K562 (cell line): ENCODE data around the gene MYL12B. TPM values are rescaled to one million over a fixed set of nuclear protein-coding genes. Genes with fewer than 3 reads are reported as not detected.

ENCODE experiments used
- ATAC-seq: fragments of 200-7000 bp; cut with Tn5 transposase; 3 replicates; pipeline ENCODE4 v1.9.1; 2020; ENCODE audit warnings: moderate library complexity
- BruUV-seq: library from RNA; stranded (reverse); fragments of 400-500 nt; replicated peaks from 2 replicates; lab custom pipeline; 2021; lab: Mats Ljungman, UMichigan
- CTCF ChIA-PET: fragments of 300-600 bp; formaldehyde crosslinking; extraction: SDS; loops from one replicate; lab custom pipeline; 2021; ENCODE audit warnings: low intra/inter-chr PET ratio; lab: Yijun Ruan, JAX
- POLR2A ChIA-PET: fragments of 300-600, 350-650 bp; sonication (Branson Sonifier 250); formaldehyde crosslinking; extraction: SDS; loops from one replicate; lab custom pipeline; 2021; ENCODE audit warnings: antibody characterized with exemption, inconsistent platforms; lab: Yijun Ruan, JAX
- DNase-seq, 4 experiments: peaks; one replicate each; pipeline versions ENCODE4 v3.0.0 to v3.0.0-alpha.2; 2011 to 2018; ENCODE audit warnings: low spot score in 3 of 4, mixed read lengths in 3 of 4; ENCODE audit errors: extremely low read depth in 1 of 4
- FAIRE-seq: peaks from 2 replicates; lab custom pipeline; 2011; peaks lifted over from hg19 to GRCh38; lab: Jason Lieb, UNC
- H2AFZ ChIP-seq: 2 replicates; pipeline ENCODE4 v1.6.0; 2011; ENCODE audit warnings: low read depth, low read length, control low read depth, inconsistent platforms
- H3K27ac ChIP-seq: fragments of 200-600 bp; 3 replicates; pipeline ENCODE4 v1.8.0; 2011; ENCODE audit warnings: low read depth, mild to moderate bottlenecking, control low read depth, inconsistent platforms, low read length, moderate library complexity, mixed read lengths; ENCODE audit errors: extremely low read depth
- H3K27me3 ChIP-seq, 2 experiments: fragments of 300-600 bp in 1 of 2; 2 replicates in 1 of 2; 3 replicates in 1 of 2; pipeline versions ENCODE4 v1.6.0 to v1.8.0; 2011; ENCODE audit warnings: inconsistent platforms in 2 of 2, low read length in 2 of 2, mild to moderate bottlenecking in 1 of 2, mixed read lengths in 1 of 2, moderate library complexity in 1 of 2; ENCODE audit not compliant: control insufficient read depth in 2 of 2, insufficient read depth in 2 of 2
- H3K36me3 ChIP-seq: fragments of 300-600 bp; 3 replicates; pipeline ENCODE4 v1.8.0; 2011; ENCODE audit warnings: mild to moderate bottlenecking, low read length, inconsistent platforms; ENCODE audit not compliant: control insufficient read depth, insufficient read depth
- H3K4me1 ChIP-seq, 2 experiments: fragments of 200-600 bp in 1 of 2; replicated peaks in 1 of 2; 2 replicates in 1 of 2; 3 replicates in 1 of 2; pipeline versions ENCODE4 v1.5.1 to v1.8.0; 2011; ENCODE audit warnings: inconsistent platforms in 2 of 2, low read length in 2 of 2, mild to moderate bottlenecking in 1 of 2, mixed read lengths in 1 of 2, moderate library complexity in 1 of 2; ENCODE audit not compliant: control insufficient read depth in 2 of 2, insufficient read depth in 2 of 2
- H3K4me2 ChIP-seq: 2 replicates; pipeline ENCODE4 v1.6.1; 2011; ENCODE audit warnings: low read length, control low read depth, inconsistent platforms, mixed read lengths; ENCODE audit not compliant: insufficient read depth
- H3K4me3 ChIP-seq: fragments of 200-600 bp; sonication (generic), shearing (Covaris generic); 2 replicates; pipeline ENCODE4 v1.5.1; 2016; ENCODE audit warnings: control low read depth, inconsistent platforms
- H3K79me2 ChIP-seq: fragments of 200-600 bp; 3 replicates; pipeline ENCODE4 v1.8.0; 2011; ENCODE audit warnings: low read length, inconsistent platforms; ENCODE audit not compliant: control insufficient read depth, insufficient read depth
- H3K9ac ChIP-seq, 2 experiments: 2 replicates each; pipeline versions ENCODE4 v1.6.0 to v1.6.1; 2011; ENCODE audit warnings: low read depth in 2 of 2, low read length in 2 of 2, control low read depth in 1 of 2, inconsistent platforms in 1 of 2, mild to moderate bottlenecking in 1 of 2, mixed read lengths in 1 of 2; ENCODE audit not compliant: insufficient read depth in 1 of 2
- H3K9me1 ChIP-seq: one replicate; pipeline ENCODE4 v1.6.0; 2011; ENCODE audit warnings: inconsistent platforms, mild to moderate bottlenecking, low read length, moderate library complexity; ENCODE audit not compliant: control insufficient read depth, insufficient read depth
- H3K9me3 ChIP-seq: replicated peaks from 2 replicates; pipeline ENCODE4 v1.5.1; 2011; ENCODE audit warnings: low read depth, low read length, inconsistent platforms; ENCODE audit not compliant: control insufficient read depth, insufficient read depth
- H4K20me1 ChIP-seq: replicated peaks from 2 replicates; pipeline ENCODE4 v1.6.1; 2011; ENCODE audit warnings: low read length, inconsistent platforms, mixed read lengths; ENCODE audit not compliant: control insufficient read depth, insufficient read depth
- ATF1 ChIP-seq, 2 experiments: fragments of 450-650 bp in 1 of 2; IDR thresholded peaks; 2 replicates each; pipeline ENCODE4 v1.6.1; 2016; ENCODE audit warnings: missing compliant biosample characterization in 1 of 2, missing genetic modification characterization in 1 of 2
- ATF3 ChIP-seq, 2 experiments: fragments of 450-650 bp in 1 of 2; sonication (generic) in 1 of 2; formaldehyde crosslinking in 1 of 2; IDR thresholded peaks in 1 of 2; conservative IDR thresholded peaks in 1 of 2; 2 replicates each; pipeline versions ENCODE4 v1.6.1 to v1.8.1; 2016 to 2023; ENCODE audit warnings: mild to moderate bottlenecking in 2 of 2, moderate library complexity in 2 of 2, inconsistent platforms in 1 of 2, missing genetic modification reagents in 1 of 2
- CHAMP1 ChIP-seq: fragments of 450-650 bp; IDR thresholded peaks from 2 replicates; pipeline ENCODE4 v1.6.1; 2016; ENCODE audit warnings: mild to moderate bottlenecking
- ETS1 ChIP-seq: conservative IDR thresholded peaks from 2 replicates; pipeline ENCODE4 v1.6.1; 2011; ENCODE audit warnings: low read depth, mild to moderate bottlenecking, low read length; ENCODE audit not compliant: control insufficient read depth
- IRF9 ChIP-seq: fragments of 450-650 bp; IDR thresholded peaks from 2 replicates; pipeline ENCODE4 v1.6.1; 2016; ENCODE audit warnings: missing biosample characterization, missing genetic modification characterization
- MAFF ChIP-seq: IDR thresholded peaks from 2 replicates; pipeline ENCODE4 v1.6.1; 2012; ENCODE audit warnings: low read length, improper control_type of control experiment
- MAFG ChIP-seq: fragments of 450-650 bp; conservative IDR thresholded peaks from 2 replicates; pipeline ENCODE4 v1.6.1; 2016; ENCODE audit warnings: missing genetic modification characterization, missing compliant biosample characterization
- NFE2 ChIP-seq: IDR thresholded peaks from 2 replicates; pipeline ENCODE4 v1.6.1; 2014; ENCODE audit warnings: antibody characterized with exemption, low read depth
- ZBTB34 ChIP-seq: fragments of 250-450 bp; sonication (Bioruptor Pico); IDR thresholded peaks from 2 replicates; pipeline ENCODE4 v1.8.0; 2021; ENCODE audit warnings: mild to moderate bottlenecking, moderate library complexity
- ZNF395 ChIP-seq: fragments of 200-800 bp; sonication (Bioruptor generic); IDR thresholded peaks from 2 replicates; pipeline ENCODE4 v1.6.1; 2017; ENCODE audit warnings: missing genetic modification characterization, missing compliant biosample characterization
- ZNF696 ChIP-seq: fragments of 250-450 bp; sonication (Bioruptor Pico); conservative IDR thresholded peaks from 2 replicates; pipeline ENCODE4 v1.4.0; 2020; ENCODE audit warnings: mild to moderate bottlenecking, moderate library complexity
- WGBS: fragments of 100-300 bp; shearing (Covaris generic); methylation state at CpG from one replicate; pipeline ENCODE4 v1.1.6; 2016; ENCODE audit warnings: low coverage, mixed read lengths; ENCODE audit not compliant: insufficient coverage; ENCODE audit errors: missing lambda C conversion rate; 5-methylcytosine and 5-hydroxymethylcytosine counted together
- in situ Hi-C: fragments of 300-500 bp; cut with MboI; formaldehyde crosslinking; loops from 4 replicates; pipeline ENCODE4 v1.15.0; 2018; ENCODE audit warnings: inconsistent platforms, mixed read lengths
- intact Hi-C: fragments of 100-400 bp; cut with micrococcal nuclease; formaldehyde crosslinking; loops from 2 replicates; pipeline ENCODE4 v1.14.2; 2022
- polyA plus RNA-seq, 8 experiments: library from polyadenylated mRNA; depleted of rRNA in 4 of 8; stranded (reverse) in 5 of 8; unstranded in 3 of 8; fragments of >200 nt; fragmentation: Nextera tagmentation in 2 of 8; fragmentation: Illumina TruSeq in 1 of 8; extraction: Ambion mirVana in 2 of 8; extraction: Trizol in 1 of 8; gene quantifications; 2 replicates each; pipeline versions ENCODE4 v1.2.1 to v1.2.3, GENCODE V29; 2011 to 2014; ENCODE audit warnings: inconsistent platforms in 1 of 8, missing spikeins in 1 of 8
- total RNA-seq, 7 experiments: library from RNA; depleted of rRNA in 6 of 7; stranded (reverse); fragments of >200 nt in 6 of 7; fragmentation: Illumina TruSeq in 2 of 7; extraction: Trizol in 2 of 7; gene quantifications; 2 replicates each; pipeline versions ENCODE4 v1.2.1 to v1.2.3, GENCODE V29; 2011 to 2021; ENCODE audit warnings: low replicate concordance in 1 of 7

MYL12B gene
- total and polyA plus RNA-seq, 9 of the 15 experiments (the other 6 are each of a cell fraction or from before 2014, with no cell fraction given): 220 to 995 (median 463) TPM

GRCh38 chr18:3294435-3295080, 32.6 kb downstream of the MYL12B start:
- intact Hi-C loops: no loop called here
- 53% methylated on average over 3 of the region's 3 CpGs for WGBS
- peak; percentile 31; the same call in 1 of the 2 replicates for TF ChIP-seq ATF3 (IDR thresholded peaks at IDR 0.05)
- no peak for TF ChIP-seq ATF3 (CRISPR knock-in tag; conservative IDR thresholded peaks at IDR 0.05)
- TF ChIP-seq MAFG: peak; percentile 84
- TF ChIP-seq ZNF696 (CRISPR knock-in tag): no peak
- TF ChIP-seq MAFF: peak; percentile 70
- no peak for TF ChIP-seq ATF1 (CRISPR knock-in tag; IDR thresholded peaks at IDR 0.05)
- TF ChIP-seq ATF1 (tag; IDR thresholded peaks at IDR 0.05): no peak
- no peak for TF ChIP-seq CHAMP1
- TF ChIP-seq ZNF395 (CRISPR knock-in tag): no peak
- TF ChIP-seq ETS1: no peak
- no peak for TF ChIP-seq IRF9 (tag)
- no peak for TF ChIP-seq ZBTB34
- TF ChIP-seq NFE2: peak; percentile 91

More at GRCh38 chr18:3294435-3295080, 32.6 kb downstream of the MYL12B start:
- peaks cover 8 to 21% of the 10 kb centered on the region in 2 experiments; a peak in 4 of 5 replicates for H3K4me1 ChIP-seq
- H3K9me3 ChIP-seq: no peaks in the 10 kb centered on the region
- no peaks in the 10 kb centered on the region for H3K36me3 ChIP-seq
- H3K4me3 ChIP-seq: no peak overlapping the region
- H3K9me1 ChIP-seq: no peaks in the 10 kb centered on the region
- peak; percentile 32; the same call in 1 of the 3 replicates for ATAC-seq
- DNase-seq: peak in 3 of 4 experiments; percentile 16 to 61 (median 41)
- peak; percentile 73 for FAIRE-seq
- peak overlapping the region; percentile 81 for H2AFZ ChIP-seq
- H3K79me2 ChIP-seq: peaks cover 6% of the 10 kb centered on the region; the same call in 1 of the 3 replicates
- H3K27ac ChIP-seq: peak overlapping the region; percentile 64
- POLR2A ChIA-PET: interaction anchor here (0.6 to 2.3 kb wide), 5 partner anchors 9 to 367 kb away, joined by 3 to 7 read pairs (median 3); partner anchors contain the start of gene TGIF1
- H3K4me2 ChIP-seq: no peak overlapping the region
- peak overlapping the region in 1 of 2 experiments; percentile 25; a peak in 1 of 4 replicates for H3K9ac ChIP-seq
- BruUV-seq: no TSS peak
- in situ Hi-C loops: no loop called here
- no peaks in the 10 kb centered on the region for H4K20me1 ChIP-seq
- CTCF ChIA-PET: no interaction called here
- no peaks in the 10 kb centered on the region for H3K27me3 ChIP-seq
